SK-N-SH treated with all-trans-retinoic acid at 6 μM for 48 hours (cell line): ENCODE data around the gene NOXO1.

Experiments
- CSDC2 ChIP-seq: fragments of 250-450 bp; sonication (Bioruptor Pico); IDR thresholded peaks from 2 replicates; pipeline ENCODE4 v1.5.0; 2020; ENCODE audit warnings: mild to moderate bottlenecking, moderate library complexity
- CSRNP3 ChIP-seq: fragments of 250-450 bp; sonication (Bioruptor Pico); IDR thresholded peaks from 2 replicates; pipeline ENCODE4 v1.5.1; 2021; ENCODE audit warnings: mild to moderate bottlenecking, moderate library complexity
- RARB ChIP-seq: fragments of 250-450 bp; sonication (Bioruptor Pico); IDR thresholded peaks from 2 replicates; pipeline ENCODE4 v1.8.0; 2021; ENCODE audit warnings: mild to moderate bottlenecking, moderate library complexity
- TOX ChIP-seq: fragments of 250-450 bp; sonication (Bioruptor Pico); IDR thresholded peaks from 2 replicates; pipeline ENCODE4 v1.8.0; 2021; ENCODE audit warnings: mild to moderate bottlenecking, moderate library complexity, borderline replicate concordance
- ZC3H10 ChIP-seq: fragments of 250-450 bp; sonication (Bioruptor Pico); IDR thresholded peaks from 2 replicates; pipeline ENCODE4 v1.5.1; 2021; ENCODE audit warnings: mild to moderate bottlenecking, moderate library complexity
- ZFP3 ChIP-seq: fragments of 250-450 bp; sonication (Bioruptor Pico); IDR thresholded peaks from 2 replicates; pipeline ENCODE4 v1.5.0; 2020; ENCODE audit warnings: mild to moderate bottlenecking, moderate library complexity
- ZFP30 ChIP-seq: fragments of 450-650 bp; formaldehyde crosslinking; IDR thresholded peaks from 2 replicates; pipeline ENCODE4 v1.5.0; 2022; ENCODE audit warnings: mild to moderate bottlenecking, moderate library complexity
- ZNF565 ChIP-seq: fragments of 450-650 bp; formaldehyde crosslinking; conservative IDR thresholded peaks from 2 replicates; pipeline ENCODE4 v1.5.0; 2020; ENCODE audit warnings: low read depth, mild to moderate bottlenecking, moderate library complexity
- TF ChIP-seq, protein P1 (sequence below): fragments of 250-450 bp; sonication (Bioruptor Pico); IDR thresholded peaks from 2 replicates; pipeline ENCODE4 v1.8.0; 2020; ENCODE audit warnings: mild to moderate bottlenecking, moderate library complexity, borderline replicate concordance

DNA sequence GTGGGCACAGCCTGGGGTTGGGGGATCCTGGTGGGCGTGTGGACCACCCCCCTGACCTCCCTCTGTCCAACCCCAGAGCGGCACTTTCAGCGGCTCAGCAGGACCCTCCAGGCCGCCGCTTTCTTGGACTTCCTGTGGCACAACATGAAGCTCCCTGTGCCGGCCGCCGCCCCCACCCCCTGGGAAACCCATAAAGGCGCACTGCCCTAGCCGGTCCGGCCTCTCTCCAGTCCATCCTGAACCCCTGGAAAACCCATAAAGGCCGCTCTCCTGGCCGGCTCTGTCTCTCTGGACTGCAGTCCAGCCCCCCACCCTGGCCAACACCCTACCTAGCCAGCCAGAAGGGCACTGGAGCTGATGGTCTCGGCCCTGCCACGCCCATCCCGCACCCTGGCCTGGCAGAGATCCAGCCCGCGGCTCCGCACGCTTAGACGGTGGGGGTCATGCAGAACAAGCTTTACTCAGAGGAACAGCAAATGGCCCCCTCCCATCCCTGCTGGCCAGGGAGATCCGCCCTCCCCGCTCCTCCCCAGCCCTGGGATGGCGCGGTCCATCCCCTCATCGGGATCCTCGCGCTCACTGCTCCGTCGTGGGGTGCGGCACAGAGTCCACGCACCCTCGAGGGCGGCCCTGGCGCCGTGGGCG is 2.7 kb downstream of the NOXO1 start:
- no peak for TF ChIP-seq ZFP3
- TF ChIP-seq, protein P1, sequence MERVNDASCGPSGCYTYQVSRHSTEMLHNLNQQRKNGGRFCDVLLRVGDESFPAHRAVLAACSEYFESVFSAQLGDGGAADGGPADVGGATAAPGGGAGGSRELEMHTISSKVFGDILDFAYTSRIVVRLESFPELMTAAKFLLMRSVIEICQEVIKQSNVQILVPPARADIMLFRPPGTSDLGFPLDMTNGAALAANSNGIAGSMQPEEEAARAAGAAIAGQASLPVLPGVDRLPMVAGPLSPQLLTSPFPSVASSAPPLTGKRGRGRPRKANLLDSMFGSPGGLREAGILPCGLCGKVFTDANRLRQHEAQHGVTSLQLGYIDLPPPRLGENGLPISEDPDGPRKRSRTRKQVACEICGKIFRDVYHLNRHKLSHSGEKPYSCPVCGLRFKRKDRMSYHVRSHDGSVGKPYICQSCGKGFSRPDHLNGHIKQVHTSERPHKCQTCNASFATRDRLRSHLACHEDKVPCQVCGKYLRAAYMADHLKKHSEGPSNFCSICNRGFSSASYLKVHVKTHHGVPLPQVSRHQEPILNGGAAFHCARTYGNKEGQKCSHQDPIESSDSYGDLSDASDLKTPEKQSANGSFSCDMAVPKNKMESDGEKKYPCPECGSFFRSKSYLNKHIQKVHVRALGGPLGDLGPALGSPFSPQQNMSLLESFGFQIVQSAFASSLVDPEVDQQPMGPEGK (CRISPR knock-in tag): no peak
- TF ChIP-seq ZC3H10 (CRISPR knock-in tag): no peak
- TF ChIP-seq ZFP30 (CRISPR knock-in tag): no peak
- TF ChIP-seq CSDC2 (CRISPR knock-in tag): no peak
- TF ChIP-seq TOX (CRISPR knock-in tag): no peak
- TF ChIP-seq RARB (CRISPR knock-in tag): no peak
- no peak for TF ChIP-seq CSRNP3 (CRISPR knock-in tag)
- TF ChIP-seq ZNF565 (CRISPR knock-in tag): no peak
